Inflammatory macrophage treated with lipopolysaccharide for 1 hour (primary cell): ENCODE results near the gene RYR3.

Experiments used
- DNase-seq, 2 donors: peaks; one replicate each; pipeline ENCODE4 v3.0.0-alpha.2; 2020 to 2022

RYR3 gene

GRCh38 chr15:33392453-33392852 is 81.7 kb downstream of the RYR3 start:
- DNase-seq, result no peak

- no peak for DNase-seq
Observed at GRCh38 chr15:33393546-33393945, 82.8 kb downstream of the RYR3 start.

GRCh38 chr15:33395321-33395720 is 84.6 kb downstream of the RYR3 start:
- no peak for DNase-seq

GRCh38 chr15:33395846-33396245 is 85.1 kb downstream of the RYR3 start:
- no peak for DNase-seq

GRCh38 chr15:33396475-33396874 is 85.7 kb downstream of the RYR3 start:
- no peak for DNase-seq

- DNase-seq, result no peak
Observed at GRCh38 chr15:33398555-33398954, 87.8 kb downstream of the RYR3 start.

GRCh38 chr15:33400941-33401340 is 90.2 kb downstream of the RYR3 start:
- DNase-seq, result no peak

- DNase-seq, result no peak
Observed at GRCh38 chr15:33402600-33402999, 91.8 kb downstream of the RYR3 start.

- no peak for DNase-seq
Observed at GRCh38 chr15:33405096-33405495, 94.3 kb downstream of the RYR3 start.

- DNase-seq, result no peak
Observed at GRCh38 chr15:33411596-33412540, 101.1 kb downstream of the RYR3 start.

- DNase-seq, result no peak
Observed at GRCh38 chr15:33419701-33420100, 108.9 kb downstream of the RYR3 start.

GRCh38 chr15:33424025-33424424 is 113.3 kb downstream of the RYR3 start:
- DNase-seq, result no peak

GRCh38 chr15:33425142-33425541 is 114.4 kb downstream of the RYR3 start:
- no peak for DNase-seq

GRCh38 chr15:33430577-33430976 is 119.8 kb downstream of the RYR3 start:
- DNase-seq, result no peak

GRCh38 chr15:33433821-33434220 is 123.1 kb downstream of the RYR3 start:
- DNase-seq, result no peak

- no peak for DNase-seq
Observed at GRCh38 chr15:33438396-33438795, 127.6 kb downstream of the RYR3 start.

- no peak for DNase-seq
Observed at GRCh38 chr15:33440900-33441299, 130.1 kb downstream of the RYR3 start.

GRCh38 chr15:33442449-33442848 is 131.7 kb downstream of the RYR3 start:
- no peak for DNase-seq

- DNase-seq, result no peak
Observed at GRCh38 chr15:33443708-33444107, 132.9 kb downstream of the RYR3 start.

- DNase-seq, result peak in 1 of 2 donors; percentile 1
Observed at GRCh38 chr15:33445984-33446383, 135.2 kb downstream of the RYR3 start.

- no peak for DNase-seq
Observed at GRCh38 chr15:33448151-33448550, 137.4 kb downstream of the RYR3 start.

- no peak for DNase-seq
Observed at GRCh38 chr15:33448961-33449606, 138.3 kb downstream of the RYR3 start.

GRCh38 chr15:33449810-33450209 is 139.0 kb downstream of the RYR3 start:
- DNase-seq, result no peak

- DNase-seq, result no peak
Observed at GRCh38 chr15:33451385-33451784, 140.6 kb downstream of the RYR3 start.
